T follicular helper cell (primary cell): Measurements from ENCODE around the gene SSX4B.
"Not testable (repeated sequence)": the region's sequence is repeated elsewhere in the genome, so short reads cannot be mapped to it uniquely, and the experiment has no call there.

ENCODE experiments used
- DNase-seq: peaks from one replicate; pipeline ENCODE4 v3.0.0-alpha.2; 2020; ENCODE audit warnings: low read depth
- total RNA-seq, 2 experiments: gene quantifications; one replicate each; lab custom pipeline; 2026; lab: John Stamatoyannopoulos, UW

SSX4B gene, protein sequence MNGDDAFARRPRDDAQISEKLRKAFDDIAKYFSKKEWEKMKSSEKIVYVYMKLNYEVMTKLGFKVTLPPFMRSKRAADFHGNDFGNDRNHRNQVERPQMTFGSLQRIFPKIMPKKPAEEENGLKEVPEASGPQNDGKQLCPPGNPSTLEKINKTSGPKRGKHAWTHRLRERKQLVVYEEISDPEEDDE
- 0 reads per million in 2 experiments for total RNA-seq

- not testable (repeated sequence) for DNase-seq
Measured at GRCh38 chrX:48411860-48412259, at the start of gene SSX4B. SSX4B (minus strand) TSS chrX:48411960; CDS start chrX:48411372, 588 bp downstream.

GRCh38 chrX:48460606-48461005 lies 48.8 kb upstream of the SSX4B start:
- no peak for DNase-seq

DNA sequence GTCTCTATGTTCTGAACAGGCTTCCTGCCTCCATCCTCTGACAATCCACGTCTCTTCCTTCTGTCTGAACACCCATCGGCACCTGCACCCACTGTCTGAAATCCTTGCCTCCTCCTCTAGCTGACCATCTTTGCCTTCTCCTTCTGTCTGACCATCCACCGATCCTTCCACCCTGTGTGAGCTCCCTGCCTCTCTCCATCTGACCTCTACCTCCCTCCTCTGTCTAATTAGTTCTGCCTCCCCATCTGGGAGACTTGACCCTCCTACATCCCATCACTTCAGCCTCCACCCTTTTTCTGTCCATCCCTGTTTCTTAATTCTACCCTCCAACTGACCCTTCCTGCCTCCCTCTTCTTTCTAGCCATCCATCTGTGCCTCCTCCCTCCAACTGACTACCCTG lies 48.3 kb upstream of the SSX4B start:
- DNase-seq = no peak

GRCh38 chrX:48459483-48459882 lies 47.7 kb upstream of the SSX4B start:
- no peak for DNase-seq

DNA sequence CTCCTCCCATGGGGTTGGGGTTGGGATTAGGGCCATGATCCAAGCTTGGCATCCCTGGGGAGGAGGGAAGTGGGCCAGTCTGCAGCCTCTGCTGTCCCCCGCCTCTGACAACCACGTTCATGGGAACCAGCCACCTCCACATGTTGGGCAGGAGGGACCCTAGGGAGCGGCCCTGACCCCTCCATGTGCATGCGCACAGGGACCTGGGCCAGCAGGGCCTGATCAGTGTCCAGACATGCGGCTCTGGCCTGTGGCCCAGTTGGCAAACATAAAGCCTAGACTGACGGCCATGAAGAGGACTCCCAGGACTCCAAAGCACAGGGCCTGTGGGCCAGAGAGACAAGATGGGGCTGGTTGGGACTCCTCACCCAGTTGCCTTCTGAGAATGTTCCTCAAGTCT lies 47.0 kb upstream of the SSX4B start:
- DNase-seq = no peak

DNA sequence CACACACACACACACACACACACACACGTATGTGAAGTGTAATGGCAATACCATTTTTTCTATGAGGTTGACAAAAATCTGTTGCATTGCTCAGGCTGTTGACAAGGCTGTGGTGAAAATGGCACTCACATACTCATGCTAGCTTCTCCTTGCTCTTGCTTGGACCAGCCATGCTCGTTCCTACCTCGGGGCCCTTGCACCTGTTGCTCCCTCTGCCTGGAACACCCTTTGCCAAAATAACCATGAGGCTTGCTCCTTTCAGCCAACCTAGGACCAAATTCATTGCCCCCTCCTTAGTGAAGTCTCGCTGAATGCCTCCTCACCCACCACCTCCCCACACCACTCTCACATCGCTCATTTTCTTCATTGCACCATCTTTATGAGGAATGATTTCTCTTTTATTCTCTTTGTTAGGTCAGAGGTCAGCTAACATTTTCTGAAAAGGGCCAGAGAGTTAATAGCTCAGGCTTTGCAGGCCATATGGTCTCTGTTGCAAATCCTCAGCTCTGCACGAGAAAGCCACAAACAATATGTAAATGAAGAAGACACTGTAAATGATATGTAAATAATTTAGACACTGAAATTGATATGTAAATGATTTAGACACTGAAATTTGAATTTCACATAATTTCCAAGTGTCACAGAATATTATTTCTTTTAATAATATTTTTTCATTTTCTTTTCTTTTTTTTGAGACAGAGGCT lies 45.0 kb upstream of the SSX4B start:
- DNase-seq = no peak

DNA sequence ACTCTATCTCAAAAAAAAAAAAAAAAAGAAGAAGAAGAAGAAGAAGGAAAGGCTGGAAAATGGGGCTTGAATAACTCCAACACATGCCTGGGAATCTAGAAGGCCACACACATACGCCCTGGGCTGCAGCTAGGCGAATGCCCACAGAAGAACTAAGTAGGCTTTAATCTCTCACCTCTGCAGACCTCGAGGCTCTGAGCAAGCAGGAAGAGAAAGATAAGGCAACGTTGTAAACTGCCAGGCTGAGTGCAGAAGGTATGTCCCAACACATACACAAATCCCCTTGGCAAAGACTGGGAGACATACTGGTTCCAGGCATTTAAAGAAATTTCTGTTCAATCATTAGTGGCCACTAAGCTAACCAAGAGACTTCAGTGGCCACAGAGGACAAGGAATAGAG lies 39.9 kb upstream of the SSX4B start:
- no peak for DNase-seq

DNA sequence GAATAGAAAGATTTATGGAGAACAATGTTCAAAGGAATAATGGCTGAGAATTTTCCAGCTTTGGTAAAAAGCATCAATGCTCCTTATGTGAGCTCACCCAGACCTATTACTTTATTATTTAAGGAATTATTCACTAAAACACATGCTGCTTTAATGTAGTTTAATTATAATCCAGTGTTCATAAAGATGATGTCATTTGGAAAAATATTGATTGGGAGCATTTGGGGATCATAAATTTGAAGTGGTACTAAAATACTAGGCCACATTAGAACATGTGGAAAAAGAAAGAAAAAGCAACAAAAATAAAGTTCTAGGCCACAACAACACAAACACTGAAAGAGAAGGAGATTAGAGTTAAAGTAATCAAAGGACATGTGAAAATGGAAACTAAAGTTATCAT lies 38.3 kb upstream of the SSX4B start:
- no peak for DNase-seq

- not testable (repeated sequence) for DNase-seq
Measured at GRCh38 chrX:48447201-48447600, 35.4 kb upstream of the SSX4B start.

DNA sequence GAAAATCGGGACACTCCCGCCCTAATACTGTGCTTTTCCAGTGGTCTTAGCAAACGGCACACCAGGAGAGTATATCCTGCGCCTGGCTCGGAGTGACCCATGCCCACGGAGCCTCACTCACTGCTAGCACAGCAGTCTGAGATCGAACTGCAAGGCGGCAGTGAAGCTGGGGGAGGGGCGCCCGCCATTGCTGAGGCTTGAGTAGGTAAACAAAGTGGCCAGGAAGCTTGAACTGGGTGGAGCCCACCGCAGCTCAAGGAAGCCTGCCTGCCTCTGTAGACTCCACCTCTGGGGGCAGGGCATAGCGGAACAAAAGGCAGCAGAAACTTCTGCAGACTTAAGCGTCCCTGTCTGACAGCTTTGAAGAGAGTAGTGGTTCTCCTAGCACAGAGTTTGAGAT lies 22.0 kb upstream of the SSX4B start:
- DNase-seq = not testable (repeated sequence)

DNA sequence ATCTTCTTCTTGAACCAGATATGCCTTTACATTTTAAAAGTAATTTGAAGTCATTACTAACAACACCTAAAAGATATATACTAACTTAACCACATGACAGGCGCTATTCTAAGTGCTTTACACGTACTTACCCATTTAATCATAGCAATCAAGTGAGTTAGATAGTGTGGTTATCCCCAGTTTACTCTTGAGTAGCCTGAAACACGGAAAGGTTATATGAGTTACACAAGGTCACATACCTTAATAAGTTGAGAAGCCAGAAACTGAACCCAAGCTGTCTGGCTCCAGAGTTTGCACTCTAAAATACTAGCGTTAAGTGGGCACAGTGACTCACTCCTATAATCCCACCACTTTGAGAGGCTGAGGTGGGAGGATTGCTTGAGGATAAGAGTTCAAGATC lies 18.4 kb upstream of the SSX4B start:
- not testable (repeated sequence) for DNase-seq

DNA sequence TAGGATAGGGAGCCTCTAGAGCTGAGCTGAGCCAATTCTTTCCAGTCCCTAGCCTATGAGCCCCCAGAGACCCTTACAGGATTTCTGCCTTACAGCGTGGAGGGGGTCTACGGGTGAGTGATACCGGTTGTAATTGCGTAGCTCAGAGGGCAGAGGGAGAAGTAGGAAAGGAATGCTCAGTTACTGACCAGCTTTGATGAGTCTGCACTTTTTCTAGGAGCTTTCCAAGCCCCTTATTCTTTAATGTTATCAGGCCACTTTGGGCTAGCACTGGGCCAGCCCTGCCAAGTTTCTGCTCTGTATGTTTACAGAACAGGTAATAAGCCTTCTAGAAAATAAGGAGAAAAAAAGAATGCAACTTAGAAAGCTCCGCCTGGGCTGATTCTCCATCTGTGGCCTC lies 17.8 kb upstream of the SSX4B start:
- not testable (repeated sequence) for DNase-seq

GRCh38 chrX:48427027-48427716 lies 15.4 kb upstream of the SSX4B start:
- not testable (repeated sequence) for DNase-seq

DNA sequence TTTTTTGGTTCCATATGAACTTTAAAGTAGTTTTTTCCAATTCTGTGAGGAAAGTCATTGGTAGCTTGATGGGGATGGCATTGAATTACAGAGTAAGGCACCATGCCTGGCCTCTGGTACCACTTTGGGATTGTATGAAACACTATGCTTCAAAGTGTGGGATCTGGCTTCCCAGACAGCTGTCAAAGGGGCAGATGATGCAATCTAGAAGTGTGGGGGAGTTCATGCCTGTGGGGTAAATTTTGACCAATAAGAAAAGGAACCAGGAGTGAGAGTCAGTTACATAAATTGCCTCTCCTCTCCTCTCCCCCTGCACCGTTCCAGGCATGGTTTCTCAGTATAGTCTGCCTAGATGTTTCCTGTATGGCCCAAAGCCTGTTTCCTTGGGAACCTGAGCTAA lies 13.9 kb downstream of the SSX4B start:
- DNase-seq = not testable (repeated sequence)

- DNase-seq = not testable (repeated sequence)
Measured at GRCh38 chrX:48396931-48397330, 14.8 kb downstream of the SSX4B start.

GRCh38 chrX:48383239-48383638 lies 28.5 kb downstream of the SSX4B start, which contains the start of gene SSX4:
SSX4 (plus strand) TSS chrX:48383539; CDS start chrX:48384054, 515 bp downstream.
- not testable (repeated sequence) for DNase-seq

DNA sequence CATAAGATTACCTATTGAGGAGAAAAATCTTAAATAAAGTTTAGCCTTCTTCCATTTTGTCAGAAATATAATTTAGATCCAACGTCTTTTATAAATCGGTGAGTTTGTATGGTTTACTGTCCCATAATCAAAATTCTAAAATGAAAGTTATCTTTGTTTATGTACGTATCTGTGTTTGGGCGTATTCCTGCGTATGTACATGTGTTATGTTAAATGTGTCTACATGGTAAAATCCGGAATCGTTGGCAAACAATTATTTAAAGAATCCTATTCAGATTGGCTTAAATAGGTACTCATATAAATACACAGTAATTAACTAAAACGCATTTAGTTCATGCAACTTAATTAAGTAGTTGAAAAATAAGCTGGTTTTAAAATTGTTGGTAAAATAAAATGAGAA lies 41.4 kb downstream of the SSX4B start:
- not testable (repeated sequence) for DNase-seq

- DNase-seq = not testable (repeated sequence)
Measured at GRCh38 chrX:48367717-48368408, 43.9 kb downstream of the SSX4B start.

DNA sequence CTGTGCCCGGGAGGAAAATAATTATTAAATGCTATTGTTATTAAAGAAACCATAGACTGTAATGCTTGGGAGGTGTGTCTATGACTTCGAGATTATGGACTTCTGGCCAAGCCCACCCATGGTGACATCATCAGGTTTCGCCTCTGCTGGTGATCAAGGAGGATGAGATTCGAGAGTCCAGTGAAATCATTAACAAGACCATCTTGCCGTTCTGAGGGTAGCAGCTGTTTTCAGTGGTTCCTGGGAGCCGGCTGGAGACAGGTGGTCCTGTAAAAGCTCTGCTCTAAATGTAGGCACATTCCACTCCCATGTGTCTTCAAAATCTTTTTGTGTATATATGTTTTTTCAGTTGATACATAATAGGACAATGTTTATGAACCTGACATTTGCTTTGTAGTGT lies 52.5 kb downstream of the SSX4B start:
- DNase-seq = not testable (repeated sequence)

DNA sequence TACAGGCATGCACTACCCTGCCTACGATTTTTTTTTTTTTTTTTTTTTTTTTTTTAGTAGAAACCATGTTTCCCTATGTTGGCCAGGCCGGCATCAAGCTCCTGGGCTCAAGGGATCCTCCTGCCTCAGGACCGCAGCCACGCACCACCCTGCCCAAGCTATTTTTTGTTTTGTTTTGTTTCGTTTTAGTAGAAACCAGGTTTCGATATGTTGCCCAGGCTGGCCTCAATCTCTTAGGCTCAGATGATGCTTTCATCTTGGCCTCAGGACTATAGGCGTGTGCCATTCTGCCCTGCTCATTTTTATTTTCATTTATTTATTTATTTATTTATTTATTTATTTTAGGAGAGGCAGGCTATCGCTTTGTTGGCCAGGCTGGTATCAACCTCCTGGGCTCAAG lies 54.1 kb downstream of the SSX4B start:
- no peak for DNase-seq

DNA sequence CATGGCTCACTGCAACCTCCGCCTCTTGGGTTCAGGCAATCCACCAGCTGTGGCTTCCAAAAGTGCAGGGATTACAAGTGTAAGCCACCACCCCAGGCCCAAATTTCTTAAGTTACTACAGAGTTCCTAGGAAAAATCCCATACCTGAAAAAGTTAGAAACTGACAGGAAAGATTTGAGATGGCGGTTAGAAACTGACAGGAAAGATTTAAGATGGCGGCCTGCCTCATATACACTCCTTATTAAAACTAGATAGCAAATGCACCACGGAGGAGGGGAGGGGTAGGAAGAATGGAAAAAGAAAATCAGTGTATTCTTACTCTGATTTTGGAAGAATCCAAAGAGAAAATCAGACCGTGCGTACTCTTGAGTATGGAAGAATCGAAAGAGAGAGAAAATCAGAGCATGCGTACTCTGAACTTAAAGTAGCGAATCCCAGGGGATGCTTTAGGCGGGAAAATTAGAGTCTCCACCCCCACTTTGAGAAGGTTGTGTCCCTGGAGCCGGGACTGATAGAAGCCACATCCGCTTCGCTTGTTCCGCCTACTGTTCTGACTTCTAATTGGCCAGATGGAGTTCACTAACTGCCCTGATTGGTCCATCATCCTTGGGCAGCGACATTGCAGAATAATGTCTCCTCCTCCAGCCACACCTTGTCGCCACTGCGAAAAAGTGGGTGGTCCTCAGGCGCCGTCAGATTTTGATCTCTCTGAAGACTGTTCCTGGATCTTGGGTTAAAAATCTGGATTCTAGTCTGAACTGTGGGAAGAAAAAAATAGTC lies 55.3 kb downstream of the SSX4B start, which contains the start of gene SSX3:
SSX3 (minus strand) TSS at position 389 of the 780 bp plus-strand sequence. CDS start 1,454 bp downstream, outside the sequence.
- not testable (repeated sequence) for DNase-seq
